HEK293 (cell line): ENCODE measurements around the gene TAS2R39.

Source experiments
- CTCF ChIA-PET: fragments of 350-600 bp; formaldehyde crosslinking; extraction: SDS; loops from one replicate; lab custom pipeline; 2021; ENCODE audit warnings: antibody characterized with exemption; lab: Yijun Ruan, JAX
- POLR2A ChIA-PET: fragments of 300-600 bp; formaldehyde crosslinking; extraction: SDS; loops from one replicate; lab custom pipeline; 2020; ENCODE audit warnings: antibody characterized with exemption, inconsistent platforms; lab: Yijun Ruan, JAX
- H3K27ac ChIP-seq: fragments of 200-500 bp; sonication (Bioruptor generic); 2 replicates; pipeline ENCODE4 v1.5.1; 2014; ENCODE audit warnings: low read depth, low read length, control low read depth, inconsistent platforms; ENCODE audit errors: extremely low read depth
- H3K36me3 ChIP-seq, 2 experiments: fragments of 200-500 bp in 1 of 2; sonication (Bioruptor generic) in 1 of 2; 1 replicate in 1 of 2; 2 replicates in 1 of 2; pipeline ENCODE4 v1.5.1; 2014 to 2017; ENCODE audit warnings: inconsistent platforms in 2 of 2, low read length in 2 of 2; ENCODE audit not compliant: control insufficient read depth in 2 of 2, insufficient read depth in 1 of 2
- H3K4me1 ChIP-seq: fragments of 200-500 bp; sonication (Bioruptor generic); 2 replicates; pipeline ENCODE4 v1.5.1; 2014; ENCODE audit warnings: mild to moderate bottlenecking, low read length, inconsistent platforms; ENCODE audit not compliant: control insufficient read depth, insufficient read depth
- H3K4me3 ChIP-seq: 2 replicates; pipeline ENCODE4 v1.5.1; 2011; ENCODE audit warnings: low read depth, mild to moderate bottlenecking, control low read depth, low read length, moderate library complexity
- H3K9me3 ChIP-seq: fragments of 200-500 bp; sonication (Bioruptor generic); 2 replicates; pipeline ENCODE4 v1.5.1; 2014; ENCODE audit warnings: low read depth, low read length, inconsistent platforms; ENCODE audit not compliant: control insufficient read depth, insufficient read depth
- HOXD13 ChIP-seq: sonication (generic); formaldehyde crosslinking; IDR thresholded peaks from 2 replicates; pipeline ENCODE4 v1.8.0; 2022; ENCODE audit warnings: missing genetic modification reagents, borderline replicate concordance
- KLF10 ChIP-seq: fragments of 450-650 bp; IDR thresholded peaks from 2 replicates; pipeline ENCODE4 v1.5.1; 2018; ENCODE audit warnings: missing biosample characterization, mild to moderate bottlenecking, missing genetic modification characterization
- RBAK ChIP-seq: fragments of 450-650 bp; formaldehyde crosslinking; IDR thresholded peaks from 2 replicates; pipeline ENCODE4 v1.5.1; 2016; ENCODE audit warnings: missing biosample characterization, missing genetic modification characterization
- YY1 ChIP-seq: fragments of 450-650 bp; formaldehyde crosslinking; IDR thresholded peaks from 2 replicates; pipeline ENCODE4 v1.5.1; 2018; ENCODE audit warnings: missing biosample characterization, missing genetic modification characterization
- ZBTB17 ChIP-seq: fragments of 450-650 bp; formaldehyde crosslinking; IDR thresholded peaks from 2 replicates; pipeline ENCODE4 v1.5.1; 2016; ENCODE audit warnings: missing biosample characterization, missing genetic modification characterization
- ZBTB7A ChIP-seq: fragments of 450-650 bp; formaldehyde crosslinking; IDR thresholded peaks from 2 replicates; pipeline ENCODE4 v1.5.1; 2016; ENCODE audit warnings: low read depth, missing biosample characterization, missing genetic modification characterization
- ZNF133 ChIP-seq: fragments of 450-650 bp; formaldehyde crosslinking; IDR thresholded peaks from 2 replicates; pipeline ENCODE4 v1.5.1; 2016; ENCODE audit warnings: missing biosample characterization, missing genetic modification characterization
- ZNF155 ChIP-seq: fragments of 450-650 bp; formaldehyde crosslinking; IDR thresholded peaks from 2 replicates; pipeline ENCODE4 v1.5.1; 2016; ENCODE audit warnings: missing biosample characterization, missing genetic modification characterization
- ZNF175 ChIP-seq: fragments of 450-650 bp; formaldehyde crosslinking; IDR thresholded peaks from 2 replicates; pipeline ENCODE4 v1.5.1; 2016; ENCODE audit warnings: missing biosample characterization, missing genetic modification characterization
- ZNF26 ChIP-seq: fragments of 450-650 bp; formaldehyde crosslinking; IDR thresholded peaks from 2 replicates; pipeline ENCODE4 v1.5.1; 2016; ENCODE audit warnings: missing biosample characterization, missing genetic modification characterization
- ZNF391 ChIP-seq: fragments of 450-650 bp; formaldehyde crosslinking; IDR thresholded peaks from 2 replicates; pipeline ENCODE4 v1.5.1; 2016; ENCODE audit warnings: low read depth, missing biosample characterization, missing genetic modification characterization, borderline replicate concordance
- ZNF394 ChIP-seq: fragments of 450-650 bp; formaldehyde crosslinking; IDR thresholded peaks from 2 replicates; pipeline ENCODE4 v1.5.1; 2016; ENCODE audit warnings: missing biosample characterization, missing genetic modification characterization, mild to moderate bottlenecking, moderate library complexity, borderline replicate concordance
- ZNF398 ChIP-seq: fragments of 450-650 bp; formaldehyde crosslinking; IDR thresholded peaks from 2 replicates; pipeline ENCODE4 v1.5.1; 2017; ENCODE audit warnings: missing biosample characterization, missing genetic modification characterization
- ZNF433 ChIP-seq: fragments of 450-650 bp; formaldehyde crosslinking; IDR thresholded peaks from 2 replicates; pipeline ENCODE4 v1.5.1; 2016; ENCODE audit warnings: missing biosample characterization, missing genetic modification characterization, low read depth
- ZNF513 ChIP-seq: fragments of 450-650 bp; IDR thresholded peaks from 2 replicates; pipeline ENCODE4 v1.5.1; 2018; ENCODE audit warnings: missing biosample characterization, missing genetic modification characterization
- ZNF518A ChIP-seq: fragments of 450-650 bp; formaldehyde crosslinking; conservative IDR thresholded peaks from 2 replicates; pipeline ENCODE4 v1.5.1; 2016; ENCODE audit warnings: low read depth, missing biosample characterization, missing genetic modification characterization
- ZNF629 ChIP-seq: fragments of 450-650 bp; formaldehyde crosslinking; IDR thresholded peaks from 2 replicates; pipeline ENCODE4 v1.5.1; 2017; ENCODE audit warnings: missing biosample characterization, missing genetic modification characterization
- ZNF645 ChIP-seq: fragments of 450-650 bp; formaldehyde crosslinking; IDR thresholded peaks from 2 replicates; pipeline ENCODE4; 2016; ENCODE audit warnings: missing biosample characterization, missing genetic modification characterization
- ZNF692 ChIP-seq: fragments of 450-650 bp; formaldehyde crosslinking; IDR thresholded peaks from 2 replicates; pipeline ENCODE4 v1.5.1; 2016; ENCODE audit warnings: missing biosample characterization, missing genetic modification characterization
- ZNF768 ChIP-seq: fragments of 450-650 bp; formaldehyde crosslinking; IDR thresholded peaks from 2 replicates; pipeline ENCODE4 v1.5.1; 2018; ENCODE audit warnings: missing biosample characterization, mild to moderate bottlenecking, missing genetic modification characterization
- ZNF785 ChIP-seq: fragments of 450-650 bp; formaldehyde crosslinking; IDR thresholded peaks from 2 replicates; pipeline ENCODE4 v1.5.1; 2016; ENCODE audit warnings: missing biosample characterization, missing genetic modification characterization
- ZNF837 ChIP-seq: fragments of 450-650 bp; formaldehyde crosslinking; IDR thresholded peaks from 2 replicates; pipeline ENCODE4 v1.5.1; 2016; ENCODE audit warnings: missing biosample characterization, missing genetic modification characterization

Gene TAS2R39

GRCh38 chr7:143202161-143202560, 18.9 kb downstream of the TAS2R39 start:
- no peaks in the 10 kb centered on the region for H3K9me3 ChIP-seq
- no peak overlapping the region for H3K27ac ChIP-seq
- POLR2A ChIA-PET, result no interaction called here
- H3K4me1 ChIP-seq, result no peaks in the 10 kb centered on the region
- CTCF ChIA-PET, result interaction anchor here (0.5 to 2.3 kb wide), 3 partner anchors 13 to 845 kb away, joined by 4 to 22 read pairs (median 5); no protein-coding TSS in a partner anchor
- no peaks in the 10 kb centered on the region for H3K36me3 ChIP-seq
- TF ChIP-seq HOXD13 (CRISPR knock-in tag) (no peak), ZNF692 (no peak), ZNF26 (no peak), ZBTB17 (no peak), ZNF398 (tag by site-specific recombination) (no peak), ZNF513 (tag by site-specific recombination) (no peak), RBAK (tag by site-specific recombination) (no peak), ZNF133 (tag by site-specific recombination) (no peak)
- H3K4me3 ChIP-seq, result no peak overlapping the region

- Histone ChIP-seq H3K36me3 (no peaks in the 10 kb centered on the region), H3K4me1 (no peaks in the 10 kb centered on the region), H3K9me3 (no peaks in the 10 kb centered on the region), H3K4me3 (no peak overlapping the region), H3K27ac (no peak overlapping the region)
- ChIA-PET POLR2A (no interaction called here), CTCF (interaction anchor here (0.6 to 2.3 kb wide), 6 partner anchors 12 to 389 kb away, joined by 3 to 22 read pairs (median 4); no protein-coding TSS in a partner anchor)
- TF ChIP-seq ZNF394 (tag by site-specific recombination) (no peak), ZNF645 (tag by site-specific recombination) (no peak), ZNF175 (tag by site-specific recombination) (no peak), ZNF768 (tag by site-specific recombination) (no peak), ZNF629 (tag by site-specific recombination) (no peak), ZNF785 (tag by site-specific recombination) (no peak), ZNF155 (tag by site-specific recombination) (no peak), YY1 (tag by site-specific recombination) (no peak), ZBTB7A (tag by site-specific recombination) (no peak), ZNF837 (tag by site-specific recombination) (no peak), ZNF433 (no peak), ZNF518A (tag by site-specific recombination) (no peak), KLF10 (no peak), ZNF391 (tag by site-specific recombination) (no peak)
Measured at GRCh38 chr7:143203386-143203785, 20.2 kb downstream of the TAS2R39 start.
